GM12892 (cell line): Measurements from ENCODE around the gene ARL17A.
"Not testable (repeated sequence)": the region's sequence is repeated elsewhere in the genome, so short reads cannot be mapped to it uniquely, and the experiment has no call there.

ENCODE experiments used
- DNase-seq: peaks from one replicate; pipeline ENCODE4 v3.0.0; 2011; ENCODE audit not compliant: insufficient read length
- FAIRE-seq: peaks from 2 replicates; lab custom pipeline; 2011; peaks lifted over from hg19 to GRCh38; lab: Jason Lieb, UNC

The ARL17A gene

GRCh38 chr17:46560048-46560447, 19.4 kb downstream of the ARL17A start:
- DNase-seq, FAIRE-seq: not testable (repeated sequence)

DNA sequence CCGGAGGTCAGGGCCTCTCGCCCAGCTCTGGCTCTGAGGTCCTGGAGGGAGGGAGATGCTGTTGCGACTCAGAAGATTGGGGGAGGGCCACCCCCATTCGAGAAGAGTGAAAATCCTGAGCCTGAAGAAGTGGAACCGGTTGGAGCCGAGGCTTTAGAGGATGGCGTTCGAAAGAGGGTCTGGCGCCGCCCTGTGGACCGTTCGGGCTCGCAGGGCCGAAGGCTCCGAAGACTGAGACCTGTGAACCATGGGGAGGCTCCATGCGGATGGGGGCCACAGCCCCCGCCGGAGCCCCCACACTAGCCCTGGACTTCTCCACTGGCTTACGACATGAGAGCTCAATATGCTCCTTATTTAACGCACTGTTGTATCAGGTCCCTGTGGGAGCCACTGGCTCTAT, 20.3 kb downstream of the ARL17A start:
- FAIRE-seq: not testable (repeated sequence)

GRCh38 chr17:46548607-46549006, 30.9 kb downstream of the ARL17A start:
- FAIRE-seq: not testable (repeated sequence)

More for the DNA sequence above, 20.3 kb downstream of the ARL17A start:
- DNase-seq: not testable (repeated sequence)

DNA sequence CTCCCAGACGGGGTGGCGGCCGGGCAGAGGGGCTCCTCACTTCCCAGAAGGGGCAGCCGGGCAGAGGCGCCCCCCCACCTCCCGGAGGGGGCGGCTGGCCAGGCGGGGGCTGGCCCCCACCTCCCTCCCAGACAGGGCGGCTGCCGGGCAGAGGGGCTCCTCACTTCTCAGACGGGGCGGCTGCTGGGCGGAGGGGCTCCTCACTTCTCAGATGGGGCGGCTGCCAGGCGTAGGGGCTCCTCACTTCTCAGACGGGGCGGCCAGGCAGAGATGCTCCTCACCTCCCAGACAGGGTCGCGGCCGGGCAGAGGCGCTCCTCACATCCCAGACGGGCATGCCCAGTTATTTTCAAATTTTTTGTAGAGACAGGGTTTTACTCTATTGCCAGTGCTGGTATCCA, 44.8 kb downstream of the ARL17A start:
- DNase-seq, FAIRE-seq: not testable (repeated sequence)

More at GRCh38 chr17:46548607-46549006, 30.9 kb downstream of the ARL17A start:
- DNase-seq: not testable (repeated sequence)

GRCh38 chr17:46512168-46512567, 67.3 kb downstream of the ARL17A start, which contains the start of gene LRRC37A2:
Gene LRRC37A2 (plus strand): TSS chr17:46512468. CDS start chr17:46512713, 245 bp downstream.
- not testable (repeated sequence) for DNase-seq, FAIRE-seq

GRCh38 chr17:46505896-46506295, 73.6 kb downstream of the ARL17A start:
- not testable (repeated sequence) for FAIRE-seq

DNA sequence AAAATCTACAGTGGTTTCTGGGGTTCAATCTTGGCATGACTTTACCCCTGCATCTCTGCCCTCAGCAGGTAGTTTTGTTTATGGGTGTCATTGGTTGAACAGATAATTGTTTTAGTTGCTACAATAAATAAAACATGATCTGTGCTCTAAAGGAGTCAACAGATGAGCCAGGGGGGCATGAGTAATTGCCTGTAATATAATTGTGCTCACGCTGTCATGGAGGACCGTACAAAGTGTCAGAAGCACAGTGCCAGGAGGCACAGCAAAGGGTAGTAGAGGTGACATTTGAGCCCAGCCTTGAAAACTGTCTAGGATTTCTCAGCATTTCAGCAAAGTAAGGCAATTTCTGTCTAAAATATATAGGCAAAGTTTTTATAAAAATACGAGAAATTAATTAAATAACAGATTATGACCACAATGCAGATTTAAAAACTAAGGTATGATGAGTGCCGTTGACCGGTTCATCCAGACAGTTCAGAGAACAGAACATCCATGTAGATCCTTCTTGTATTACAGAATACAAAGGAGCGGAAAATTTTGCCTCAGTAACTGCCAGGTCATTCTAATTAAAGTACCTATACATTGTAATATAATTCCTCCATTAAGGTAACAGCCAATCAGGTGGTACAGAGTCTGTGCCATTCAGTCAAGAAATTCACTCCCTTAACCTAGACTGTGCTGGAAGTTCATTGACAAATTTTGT, 79.9 kb downstream of the ARL17A start:
- FAIRE-seq, DNase-seq: not testable (repeated sequence)

More at GRCh38 chr17:46505896-46506295, 73.6 kb downstream of the ARL17A start:
- DNase-seq: not testable (repeated sequence)

- DNase-seq, FAIRE-seq: not testable (repeated sequence)
Observed at GRCh38 chr17:46492021-46492420, 87.5 kb downstream of the ARL17A start.

DNA sequence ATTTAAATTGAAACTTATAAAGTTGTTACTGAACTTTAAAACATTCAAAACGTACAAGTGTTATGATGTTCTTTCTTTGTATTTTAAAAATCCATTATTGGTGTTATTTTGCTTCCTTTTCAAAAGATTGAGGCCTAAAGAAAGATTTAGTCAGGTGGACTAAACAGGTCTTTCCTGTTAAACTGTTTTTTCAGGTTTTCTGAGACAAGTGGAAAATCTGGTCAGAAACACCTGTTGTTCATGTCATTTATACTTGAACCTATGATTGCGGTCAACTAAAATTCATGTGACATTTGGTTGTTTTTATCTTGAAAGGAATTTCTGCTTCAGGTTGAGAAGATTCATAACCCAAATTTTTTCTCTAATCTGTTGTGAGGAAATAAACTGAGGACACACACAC, 98.2 kb downstream of the ARL17A start:
- FAIRE-seq: peak; percentile 53
- not testable (repeated sequence) for DNase-seq

DNA sequence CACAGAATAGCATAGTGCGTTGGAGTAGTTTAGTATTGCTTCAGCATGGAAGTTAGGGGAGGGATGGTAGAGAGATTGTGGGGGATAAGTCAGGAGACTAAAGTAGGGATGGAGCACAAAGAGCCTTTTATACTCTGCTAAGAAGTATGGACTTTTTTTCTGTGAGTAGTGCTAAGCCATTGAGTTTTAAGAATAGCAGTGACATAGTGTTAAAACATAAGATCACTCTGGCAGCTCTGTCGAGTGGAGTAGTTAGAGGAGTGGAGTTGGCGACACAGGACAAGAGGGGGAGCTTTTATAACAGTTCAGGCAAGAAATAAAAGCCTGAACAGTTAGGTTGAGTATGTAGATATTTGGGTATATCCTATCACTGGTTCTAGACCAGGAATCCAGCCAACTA, 100.7 kb downstream of the ARL17A start:
- not testable (repeated sequence) for FAIRE-seq, DNase-seq

DNA sequence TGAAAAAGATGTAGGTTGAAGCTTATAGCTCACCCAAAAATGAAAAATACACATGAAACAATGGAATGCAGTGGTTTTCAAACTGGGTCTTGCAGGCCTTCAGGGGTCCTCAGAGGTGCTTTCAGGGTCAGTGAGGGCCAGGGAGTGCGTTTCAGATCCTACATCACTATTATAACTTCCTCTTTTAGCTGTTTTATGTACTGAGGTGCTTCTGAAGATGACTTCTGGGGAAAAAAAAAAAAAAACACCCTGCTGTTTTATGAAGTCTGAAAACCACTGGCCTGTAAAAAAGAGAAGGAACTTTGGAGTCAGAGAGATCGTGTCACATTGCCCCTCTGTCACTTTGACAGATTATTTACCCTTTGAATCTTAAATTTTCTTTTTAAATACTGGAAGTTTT, 103.9 kb downstream of the ARL17A start:
- not testable (repeated sequence) for DNase-seq
- peak; percentile 87 for FAIRE-seq

DNA sequence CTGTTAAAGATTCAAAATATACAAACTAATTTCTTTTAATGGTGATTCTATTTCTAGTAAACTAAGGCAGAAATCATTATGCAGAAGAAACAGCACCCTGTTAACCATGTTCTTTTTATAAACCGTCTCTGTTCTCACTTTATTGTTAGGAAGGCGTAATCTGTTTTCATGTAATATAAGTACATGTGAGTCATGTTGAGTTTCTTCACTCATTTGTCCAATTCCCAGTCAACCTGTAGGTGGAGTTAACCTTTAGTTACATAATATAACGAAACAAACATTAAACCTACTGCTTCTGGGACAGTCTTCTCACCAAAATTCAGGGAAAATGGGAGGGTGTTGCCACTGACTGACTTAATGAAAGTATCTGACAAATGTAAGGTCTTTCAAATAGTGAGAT, 105.0 kb downstream of the ARL17A start:
- FAIRE-seq: peak; percentile 70
- not testable (repeated sequence) for DNase-seq

DNA sequence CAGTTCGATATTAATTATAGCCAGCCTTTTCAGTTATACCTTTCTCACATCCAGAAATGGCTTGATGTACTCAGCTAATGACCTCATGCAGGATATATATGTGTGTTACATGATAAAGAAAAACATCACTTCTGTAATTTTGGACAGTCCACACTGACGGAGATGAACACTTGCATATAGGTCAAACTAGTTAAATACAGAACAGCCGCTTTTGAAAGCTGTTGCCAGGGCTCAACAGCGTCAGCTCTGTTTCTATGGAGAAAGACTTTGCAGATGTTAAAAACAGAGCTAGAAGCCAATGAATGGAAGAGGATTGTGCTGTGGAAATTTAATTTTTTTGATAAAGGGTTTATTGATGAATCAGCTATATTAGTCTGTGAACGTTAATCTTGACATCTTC, 111.9 kb downstream of the ARL17A start:
- not testable (repeated sequence) for DNase-seq
- FAIRE-seq: peak; percentile 81
